Parathyroid adenoma (tissue), 2 donors: ENCODE measurements around the gene HAVCR2.

Source experiments
- H2AFZ ChIP-seq: fragments of 300-600 bp; sonication (generic); one replicate; pipeline ENCODE4 v1.7.0; 2017; ENCODE audit warnings: antibody characterized with exemption, mild to moderate bottlenecking
- H3K27ac ChIP-seq: fragments of 300-600 bp; sonication (generic); one replicate; pipeline ENCODE4 v1.7.0; 2017
- H3K27me3 ChIP-seq: fragments of 300-600 bp; sonication (generic); one replicate; pipeline ENCODE4 v1.7.0; 2017; ENCODE audit warnings: low read length; ENCODE audit not compliant: control insufficient read depth, insufficient read depth
- H3K36me3 ChIP-seq: fragments of 300-600 bp; sonication (generic); one replicate; pipeline ENCODE4 v1.7.0; 2017; ENCODE audit warnings: low read length; ENCODE audit not compliant: control insufficient read depth, insufficient read depth
- H3K4me1 ChIP-seq: fragments of 300-600 bp; sonication (generic); one replicate; pipeline ENCODE4 v1.7.0; 2017; ENCODE audit warnings: control low read depth
- H3K4me2 ChIP-seq: fragments of 300-600 bp; sonication (generic); one replicate; pipeline ENCODE4 v1.7.0; 2017; ENCODE audit warnings: low read length
- H3K4me3 ChIP-seq: fragments of 300-600 bp; sonication (generic); one replicate; pipeline ENCODE4 v1.7.0; 2017; ENCODE audit warnings: low read depth, low read length
- H3K79me2 ChIP-seq: fragments of 300-600 bp; sonication (generic); one replicate; pipeline ENCODE4 v1.7.0; 2017; ENCODE audit warnings: control low read depth
- H3K9ac ChIP-seq: fragments of 300-600 bp; sonication (generic); one replicate; pipeline ENCODE4 v1.7.0; 2017; ENCODE audit warnings: mild to moderate bottlenecking
- H3K9me3 ChIP-seq: fragments of 300-600 bp; sonication (generic); one replicate; pipeline ENCODE4 v1.7.0; 2017; ENCODE audit warnings: low read length; ENCODE audit not compliant: control insufficient read depth
- TF ChIP-seq, protein P1 (sequence below): fragments of 300-600 bp; sonication (generic); IDR thresholded peaks from one replicate; pipeline ENCODE4 v1.7.0; 2017; ENCODE audit warnings: antibody characterized with exemption, mild to moderate bottlenecking
- donor health status: primary hyperparathyroidism.

Gene HAVCR2

DNA sequence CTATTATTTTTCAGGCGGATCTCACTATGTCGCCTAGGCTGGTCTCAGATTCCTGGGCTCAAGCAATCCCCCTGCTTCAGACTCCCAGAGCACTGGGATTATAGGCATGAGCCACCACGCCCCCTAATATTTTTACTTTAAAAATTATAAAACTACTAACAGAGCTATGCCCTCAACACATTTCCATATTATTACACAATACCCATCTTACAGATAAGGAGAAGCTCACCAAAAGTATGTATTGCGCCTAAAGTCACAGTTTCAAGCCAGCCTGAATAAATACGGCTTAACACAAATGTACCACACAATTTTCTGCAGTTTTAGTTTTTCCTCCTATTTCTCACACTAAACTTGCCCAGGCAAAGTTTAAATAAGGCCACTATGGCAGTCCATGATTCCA is 40.1 kb downstream of the HAVCR2 start:
- Histone ChIP-seq H3K9ac (no peak overlapping the region), H3K36me3 (no peaks in the 10 kb centered on the region), H3K9me3 (no peaks in the 10 kb centered on the region), H3K4me1 (no peaks in the 10 kb centered on the region), H3K4me2 (no peak overlapping the region), H3K27me3 (no peaks in the 10 kb centered on the region), H3K27ac (no peak overlapping the region), H2AFZ (no peak overlapping the region), H3K4me3 (no peak overlapping the region), H3K79me2 (no peaks in the 10 kb centered on the region)
- TF ChIP-seq, protein P1, sequence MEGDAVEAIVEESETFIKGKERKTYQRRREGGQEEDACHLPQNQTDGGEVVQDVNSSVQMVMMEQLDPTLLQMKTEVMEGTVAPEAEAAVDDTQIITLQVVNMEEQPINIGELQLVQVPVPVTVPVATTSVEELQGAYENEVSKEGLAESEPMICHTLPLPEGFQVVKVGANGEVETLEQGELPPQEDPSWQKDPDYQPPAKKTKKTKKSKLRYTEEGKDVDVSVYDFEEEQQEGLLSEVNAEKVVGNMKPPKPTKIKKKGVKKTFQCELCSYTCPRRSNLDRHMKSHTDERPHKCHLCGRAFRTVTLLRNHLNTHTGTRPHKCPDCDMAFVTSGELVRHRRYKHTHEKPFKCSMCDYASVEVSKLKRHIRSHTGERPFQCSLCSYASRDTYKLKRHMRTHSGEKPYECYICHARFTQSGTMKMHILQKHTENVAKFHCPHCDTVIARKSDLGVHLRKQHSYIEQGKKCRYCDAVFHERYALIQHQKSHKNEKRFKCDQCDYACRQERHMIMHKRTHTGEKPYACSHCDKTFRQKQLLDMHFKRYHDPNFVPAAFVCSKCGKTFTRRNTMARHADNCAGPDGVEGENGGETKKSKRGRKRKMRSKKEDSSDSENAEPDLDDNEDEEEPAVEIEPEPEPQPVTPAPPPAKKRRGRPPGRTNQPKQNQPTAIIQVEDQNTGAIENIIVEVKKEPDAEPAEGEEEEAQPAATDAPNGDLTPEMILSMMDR, result no peak

- no peak overlapping the region for H3K27ac ChIP-seq
- no peak overlapping the region for H3K4me2 ChIP-seq
- H2AFZ ChIP-seq, result no peak overlapping the region
- TF ChIP-seq, protein P1, result no peak
- no peaks in the 10 kb centered on the region for H3K27me3 ChIP-seq
- no peak overlapping the region for H3K9ac ChIP-seq
- H3K36me3 ChIP-seq, result no peaks in the 10 kb centered on the region
- H3K9me3 ChIP-seq, result no peaks in the 10 kb centered on the region
- H3K4me1 ChIP-seq, result no peaks in the 10 kb centered on the region
- no peak overlapping the region for H3K4me3 ChIP-seq
- H3K79me2 ChIP-seq, result no peaks in the 10 kb centered on the region
Observed at GRCh38 chr5:157068339-157068738, 40.5 kb downstream of the HAVCR2 start.

DNA sequence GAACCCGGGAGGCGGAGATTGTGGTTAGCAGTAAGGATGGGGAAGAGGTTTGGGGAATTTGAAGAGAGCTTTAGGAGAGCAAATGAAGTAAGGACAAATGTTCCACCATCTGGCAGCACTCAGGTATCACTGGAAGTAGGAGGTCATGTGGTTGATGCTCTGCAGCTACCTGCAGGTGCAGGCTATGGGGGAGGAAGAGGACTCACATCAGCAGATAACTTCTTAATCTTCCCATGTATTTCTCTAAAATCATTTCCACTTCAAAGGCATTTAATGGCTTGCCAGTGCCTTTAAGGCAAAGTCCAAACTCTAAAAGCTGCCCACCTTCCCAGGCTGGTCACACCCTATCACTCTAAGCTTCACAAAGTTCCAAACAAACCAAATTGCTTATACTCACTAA is 41.8 kb downstream of the HAVCR2 start:
- H3K9me3 ChIP-seq, result no peaks in the 10 kb centered on the region
- no peak overlapping the region for H3K4me2 ChIP-seq
- H2AFZ ChIP-seq, result no peak overlapping the region
- H3K4me1 ChIP-seq, result no peaks in the 10 kb centered on the region
- H3K79me2 ChIP-seq, result no peaks in the 10 kb centered on the region
- no peak overlapping the region for H3K27ac ChIP-seq
- H3K9ac ChIP-seq, result no peak overlapping the region
- TF ChIP-seq, protein P1, result no peak
- no peak overlapping the region for H3K4me3 ChIP-seq
- H3K27me3 ChIP-seq, result no peaks in the 10 kb centered on the region
- no peaks in the 10 kb centered on the region for H3K36me3 ChIP-seq

DNA sequence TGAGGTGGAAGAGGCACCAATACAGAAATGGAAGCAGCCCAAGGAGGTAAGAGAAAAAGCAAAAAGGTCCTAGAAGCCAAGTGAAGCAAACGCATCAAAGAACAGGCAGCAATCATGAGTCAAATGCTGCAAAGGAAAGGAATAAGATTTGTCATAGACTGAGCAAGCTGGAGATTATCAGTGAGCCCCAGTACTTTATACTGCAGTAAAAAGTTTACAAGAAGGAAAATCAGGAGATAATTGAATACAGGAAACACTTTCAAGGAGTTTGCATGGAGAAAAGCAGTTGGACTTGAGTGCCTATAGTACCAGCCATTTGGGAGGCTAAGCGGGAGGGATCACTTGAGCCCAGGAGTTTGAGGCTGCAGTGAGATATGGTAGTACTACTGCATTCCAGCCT is 42.8 kb downstream of the HAVCR2 start:
- no peaks in the 10 kb centered on the region for H3K4me1 ChIP-seq
- H3K9me3 ChIP-seq, result no peaks in the 10 kb centered on the region
- H3K9ac ChIP-seq, result no peak overlapping the region
- no peak overlapping the region for H2AFZ ChIP-seq
- no peaks in the 10 kb centered on the region for H3K27me3 ChIP-seq
- no peak overlapping the region for H3K4me3 ChIP-seq
- H3K27ac ChIP-seq, result no peak overlapping the region
- TF ChIP-seq, protein P1, result no peak
- no peaks in the 10 kb centered on the region for H3K79me2 ChIP-seq
- H3K36me3 ChIP-seq, result no peaks in the 10 kb centered on the region
- H3K4me2 ChIP-seq, result no peak overlapping the region

- Histone ChIP-seq H2AFZ (no peak overlapping the region), H3K9me3 (no peaks in the 10 kb centered on the region), H3K27ac (no peak overlapping the region), H3K9ac (no peak overlapping the region), H3K4me1 (no peaks in the 10 kb centered on the region), H3K79me2 (no peaks in the 10 kb centered on the region), H3K4me2 (no peak overlapping the region), H3K36me3 (no peaks in the 10 kb centered on the region), H3K4me3 (no peak overlapping the region), H3K27me3 (no peaks in the 10 kb centered on the region)
- TF ChIP-seq, protein P1, result no peak
Observed at GRCh38 chr5:157063776-157064430, 44.9 kb downstream of the HAVCR2 start.
